GM23338 (cell line): ENCODE measurements around the gene LRFN4. TPM values are rescaled to one million over a fixed set of nuclear protein-coding genes. Genes with fewer than 3 reads are reported as not detected.

Source experiments
- ATAC-seq: fragments of 200-7000 bp; cut with Tn5 transposase; 3 replicates; pipeline ENCODE4 v1.9.1; 2020
- DNase-seq: peaks from one replicate; pipeline ENCODE4 v3.0.0-alpha.2; 2015; ENCODE audit warnings: low spot score
- H2AFZ ChIP-seq: fragments of 200-600 bp; sonication (generic); 2 replicates; pipeline ENCODE4 v1.8.0; 2016; ENCODE audit warnings: antibody characterized with exemption, mild to moderate bottlenecking, moderate library complexity
- H3F3A ChIP-seq: fragments of 200-600 bp; sonication (generic); replicated peaks from 2 replicates; pipeline ENCODE4 v1.8.0; 2017; ENCODE audit warnings: antibody characterized with exemption, mixed run types, low read depth
- H3K27ac ChIP-seq: fragments of 200-600 bp; sonication (generic); 2 replicates; pipeline ENCODE4 v1.6.1; 2016; ENCODE audit warnings: low read depth
- H3K27me3 ChIP-seq: fragments of 200-600 bp; sonication (generic); 2 replicates; pipeline ENCODE4 v1.8.0; 2016; ENCODE audit warnings: mild to moderate bottlenecking, mixed run types, moderate library complexity; ENCODE audit not compliant: insufficient read depth
- H3K36me3 ChIP-seq: fragments of 200-600 bp; sonication (generic); 2 replicates; pipeline ENCODE4 v1.8.0; 2016; ENCODE audit warnings: mild to moderate bottlenecking; ENCODE audit not compliant: insufficient read depth
- H3K4me1 ChIP-seq: fragments of 200-600 bp; sonication (generic); 2 replicates; pipeline ENCODE4 v1.8.0; 2016; ENCODE audit warnings: mild to moderate bottlenecking, moderate library complexity; ENCODE audit not compliant: insufficient read depth
- H3K4me2 ChIP-seq: fragments of 200-600 bp; sonication (generic); 2 replicates; pipeline ENCODE4 v1.7.1; 2017; ENCODE audit warnings: mixed run types
- H3K4me3 ChIP-seq: fragments of 200-600 bp; sonication (generic); 2 replicates; pipeline ENCODE4 v1.6.1; 2016; ENCODE audit warnings: mixed run types
- H3K79me2 ChIP-seq: fragments of 200-600 bp; sonication (generic); replicated peaks from 2 replicates; pipeline ENCODE4 v1.8.0; 2017; ENCODE audit warnings: mild to moderate bottlenecking; ENCODE audit not compliant: insufficient read depth
- H3K9me2 ChIP-seq: fragments of 200-600 bp; sonication (generic); 2 replicates; pipeline ENCODE4 v1.8.0; 2017; ENCODE audit not compliant: insufficient read depth
- H4K20me1 ChIP-seq: fragments of 200-600 bp; sonication (generic); replicated peaks from 2 replicates; pipeline ENCODE4 v1.8.0; 2017; ENCODE audit warnings: mild to moderate bottlenecking; ENCODE audit not compliant: insufficient read depth
- H3K27ac Mint-ChIP-seq: 2 replicates; pipeline ENCODE4 v1.8.0; 2020; ENCODE audit warnings: inconsistent platforms, mild to moderate bottlenecking, moderate library complexity, mixed read lengths
- H3K27me3 Mint-ChIP-seq: 3 replicates; pipeline ENCODE4 v1.8.0; 2022; ENCODE audit warnings: low read depth, mild to moderate bottlenecking, moderate library complexity, mixed read lengths, inconsistent platforms; ENCODE audit not compliant: insufficient read depth, poor library complexity
- H3K36me3 Mint-ChIP-seq: 3 replicates; pipeline ENCODE4 v1.8.0; 2021; ENCODE audit warnings: low read depth, mild to moderate bottlenecking, inconsistent platforms, moderate library complexity, mixed read lengths
- H3K4me1 Mint-ChIP-seq: 3 replicates; pipeline ENCODE4 v1.8.0; 2020; ENCODE audit warnings: mild to moderate bottlenecking, inconsistent platforms, mixed read lengths
- H3K4me3 Mint-ChIP-seq: 3 replicates; pipeline ENCODE4 v1.8.0; 2021; ENCODE audit warnings: moderate library complexity, mild to moderate bottlenecking, inconsistent platforms, mixed read lengths
- H3K9me3 Mint-ChIP-seq: 3 replicates; pipeline ENCODE4 v1.8.0; 2020; ENCODE audit warnings: moderate library complexity, mild to moderate bottlenecking, inconsistent platforms, mixed read lengths
- EZH2 ChIP-seq: fragments of 200-600 bp; sonication (generic); IDR thresholded peaks from one replicate; pipeline ENCODE4 v1.8.0; 2017; ENCODE audit warnings: antibody characterized with exemption, mild to moderate bottlenecking, low read depth; ENCODE audit not compliant: unreplicated experiment
- POLR2AphosphoS5 ChIP-seq: IDR thresholded peaks from 2 replicates; pipeline ENCODE4 v1.6.1; 2016; ENCODE audit warnings: antibody characterized with exemption, low read depth
- ZNF331 ChIP-seq: fragments of 250-450 bp; sonication (Bioruptor Pico); IDR thresholded peaks from 2 replicates; pipeline ENCODE4 v1.5.0; 2020; ENCODE audit warnings: low read depth, mild to moderate bottlenecking, moderate library complexity
- polyA plus RNA-seq: library from polyadenylated mRNA; unstranded; fragments of >200 nt; fragmentation: Nextera tagmentation; extraction: Ambion mirVana; gene quantifications from 2 replicates; pipeline ENCODE4 v1.2.1, GENCODE V29; 2016
- total RNA-seq: library from RNA; depleted of rRNA; stranded (reverse); fragments of >200 nt; shearing (Covaris generic); gene quantifications from 2 replicates; pipeline ENCODE4 v1.2.3, GENCODE V29; 2014
- TF ChIP-seq, protein P1 (sequence below): fragments of 250-450 bp; sonication (Bioruptor Pico); IDR thresholded peaks from 2 replicates; pipeline ENCODE4 v1.5.0; 2020; ENCODE audit warnings: mild to moderate bottlenecking, moderate library complexity
- TF ChIP-seq, protein P2 (sequence below): IDR thresholded peaks from 2 replicates; pipeline ENCODE4 v1.6.1; 2016; ENCODE audit warnings: antibody characterized with exemption

The LRFN4 gene
- total and polyA plus RNA-seq, 2 experiments from 2014 or later: 9.8 to 63.5 TPM

DNA sequence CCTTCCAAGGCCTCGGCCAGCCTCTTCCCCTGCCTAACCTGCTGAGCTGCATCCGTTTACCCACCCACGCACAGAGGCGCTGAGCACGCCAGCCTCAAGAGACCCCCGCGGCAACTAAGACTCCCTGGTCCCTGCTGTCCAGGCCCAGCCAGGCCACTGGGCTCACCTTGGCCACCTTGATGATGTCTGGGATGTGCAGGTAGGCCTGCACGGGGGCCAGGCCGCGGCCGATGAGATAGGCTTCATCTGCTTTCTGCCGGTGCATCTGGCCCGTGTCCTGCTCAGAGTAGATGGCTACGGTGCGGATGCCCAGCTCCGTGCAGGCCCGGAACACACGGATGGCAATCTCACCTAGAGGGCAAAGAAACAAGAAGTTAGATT is 14.6 kb downstream of the LRFN4 start:
- H3K4me2 ChIP-seq: no peak overlapping the region
- no peaks in the 10 kb centered on the region for H3K79me2 ChIP-seq
- H3K27ac ChIP-seq: no peak overlapping the region
- no peaks in the 10 kb centered on the region for H3K9me2 ChIP-seq
- Mint-ChIP-seq H3K27ac (no peak overlapping the region), H3K27me3 (peaks cover 14% of the 10 kb centered on the region), H3K36me3 (peaks cover 3% of the 10 kb centered on the region; the same call in 1 of the 3 replicates), H3K4me1 (peaks cover 15% of the 10 kb centered on the region), H3K4me3 (no peak overlapping the region), H3K9me3 (no peaks in the 10 kb centered on the region; the same call in 2 of the 3 replicates)
- H3K4me3 ChIP-seq: no peak overlapping the region
- TF ChIP-seq, protein P1, sequence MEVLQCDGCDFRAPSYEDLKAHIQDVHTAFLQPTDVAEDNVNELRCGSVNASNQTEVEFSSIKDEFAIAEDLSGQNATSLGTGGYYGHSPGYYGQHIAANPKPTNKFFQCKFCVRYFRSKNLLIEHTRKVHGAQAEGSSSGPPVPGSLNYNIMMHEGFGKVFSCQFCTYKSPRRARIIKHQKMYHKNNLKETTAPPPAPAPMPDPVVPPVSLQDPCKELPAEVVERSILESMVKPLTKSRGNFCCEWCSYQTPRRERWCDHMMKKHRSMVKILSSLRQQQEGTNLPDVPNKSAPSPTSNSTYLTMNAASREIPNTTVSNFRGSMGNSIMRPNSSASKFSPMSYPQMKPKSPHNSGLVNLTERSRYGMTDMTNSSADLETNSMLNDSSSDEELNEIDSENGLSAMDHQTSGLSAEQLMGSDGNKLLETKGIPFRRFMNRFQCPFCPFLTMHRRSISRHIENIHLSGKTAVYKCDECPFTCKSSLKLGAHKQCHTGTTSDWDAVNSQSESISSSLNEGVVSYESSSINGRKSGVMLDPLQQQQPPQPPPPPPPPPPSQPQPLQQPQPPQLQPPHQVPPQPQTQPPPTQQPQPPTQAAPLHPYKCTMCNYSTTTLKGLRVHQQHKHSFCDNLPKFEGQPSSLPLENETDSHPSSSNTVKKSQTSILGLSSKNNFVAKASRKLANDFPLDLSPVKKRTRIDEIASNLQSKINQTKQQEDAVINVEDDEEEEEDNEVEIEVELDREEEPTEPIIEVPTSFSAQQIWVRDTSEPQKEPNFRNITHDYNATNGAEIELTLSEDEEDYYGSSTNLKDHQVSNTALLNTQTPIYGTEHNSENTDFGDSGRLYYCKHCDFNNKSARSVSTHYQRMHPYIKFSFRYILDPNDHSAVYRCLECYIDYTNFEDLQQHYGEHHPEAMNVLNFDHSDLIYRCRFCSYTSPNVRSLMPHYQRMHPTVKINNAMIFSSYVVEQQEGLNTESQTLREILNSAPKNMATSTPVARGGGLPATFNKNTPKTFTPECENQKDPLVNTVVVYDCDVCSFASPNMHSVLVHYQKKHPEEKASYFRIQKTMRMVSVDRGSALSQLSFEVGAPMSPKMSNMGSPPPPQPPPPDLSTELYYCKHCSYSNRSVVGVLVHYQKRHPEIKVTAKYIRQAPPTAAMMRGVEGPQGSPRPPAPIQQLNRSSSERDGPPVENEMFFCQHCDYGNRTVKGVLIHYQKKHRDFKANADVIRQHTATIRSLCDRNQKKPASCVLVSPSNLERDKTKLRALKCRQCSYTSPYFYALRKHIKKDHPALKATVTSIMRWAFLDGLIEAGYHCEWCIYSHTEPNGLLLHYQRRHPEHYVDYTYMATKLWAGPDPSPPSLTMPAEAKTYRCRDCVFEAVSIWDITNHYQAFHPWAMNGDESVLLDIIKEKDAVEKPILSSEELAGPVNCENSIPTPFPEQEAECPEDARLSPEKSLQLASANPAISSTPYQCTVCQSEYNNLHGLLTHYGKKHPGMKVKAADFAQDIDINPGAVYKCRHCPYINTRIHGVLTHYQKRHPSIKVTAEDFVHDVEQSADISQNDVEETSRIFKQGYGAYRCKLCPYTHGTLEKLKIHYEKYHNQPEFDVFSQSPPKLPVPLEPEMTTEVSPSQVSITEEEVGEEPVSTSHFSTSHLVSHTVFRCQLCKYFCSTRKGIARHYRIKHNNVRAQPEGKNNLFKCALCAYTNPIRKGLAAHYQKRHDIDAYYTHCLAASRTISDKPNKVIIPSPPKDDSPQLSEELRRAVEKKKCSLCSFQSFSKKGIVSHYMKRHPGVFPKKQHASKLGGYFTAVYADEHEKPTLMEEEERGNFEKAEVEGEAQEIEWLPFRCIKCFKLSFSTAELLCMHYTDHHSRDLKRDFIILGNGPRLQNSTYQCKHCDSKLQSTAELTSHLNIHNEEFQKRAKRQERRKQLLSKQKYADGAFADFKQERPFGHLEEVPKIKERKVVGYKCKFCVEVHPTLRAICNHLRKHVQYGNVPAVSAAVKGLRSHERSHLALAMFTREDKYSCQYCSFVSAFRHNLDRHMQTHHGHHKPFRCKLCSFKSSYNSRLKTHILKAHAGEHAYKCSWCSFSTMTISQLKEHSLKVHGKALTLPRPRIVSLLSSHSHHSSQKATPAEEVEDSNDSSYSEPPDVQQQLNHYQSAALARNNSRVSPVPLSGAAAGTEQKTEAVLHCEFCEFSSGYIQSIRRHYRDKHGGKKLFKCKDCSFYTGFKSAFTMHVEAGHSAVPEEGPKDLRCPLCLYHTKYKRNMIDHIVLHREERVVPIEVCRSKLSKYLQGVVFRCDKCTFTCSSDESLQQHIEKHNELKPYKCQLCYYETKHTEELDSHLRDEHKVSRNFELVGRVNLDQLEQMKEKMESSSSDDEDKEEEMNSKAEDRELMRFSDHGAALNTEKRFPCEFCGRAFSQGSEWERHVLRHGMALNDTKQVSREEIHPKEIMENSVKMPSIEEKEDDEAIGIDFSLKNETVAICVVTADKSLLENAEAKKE (CRISPR knock-in tag): no peak
- DNase-seq (no peak), ATAC-seq (no peak)
- no peaks in the 10 kb centered on the region for H3F3A ChIP-seq
- no peaks in the 10 kb centered on the region for H3K4me1 ChIP-seq
- no peak overlapping the region for H2AFZ ChIP-seq
- no peaks in the 10 kb centered on the region for H4K20me1 ChIP-seq
- no peaks in the 10 kb centered on the region for H3K36me3 ChIP-seq
- H3K27me3 ChIP-seq: no peaks in the 10 kb centered on the region

DNA sequence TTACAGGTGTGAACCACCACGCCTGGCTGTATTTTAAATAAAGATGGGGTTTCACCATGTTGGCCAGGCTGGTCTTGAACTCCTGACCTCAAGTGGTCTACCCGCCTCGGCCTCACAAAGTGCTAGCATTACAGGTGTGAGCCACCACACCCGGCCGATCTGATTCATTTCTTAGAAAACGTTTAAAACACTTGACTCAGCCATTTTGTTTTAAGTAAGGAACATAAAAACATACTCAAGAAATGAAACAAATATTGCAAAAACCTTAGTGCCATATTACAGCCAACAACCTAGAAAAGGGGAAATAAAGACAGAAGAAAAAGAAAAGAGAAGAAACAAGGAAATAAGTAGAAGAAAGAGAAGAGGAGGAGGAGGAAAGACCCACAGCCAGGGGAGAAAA is 17.4 kb downstream of the LRFN4 start:
- Mint-ChIP-seq H3K9me3 (no peaks in the 10 kb centered on the region), H3K36me3 (no peaks in the 10 kb centered on the region), H3K27me3 (peaks cover 8% of the 10 kb centered on the region), H3K4me3 (no peak overlapping the region), H3K27ac (no peak overlapping the region), H3K4me1 (peaks cover 11% of the 10 kb centered on the region)
- Histone ChIP-seq H3K36me3 (no peaks in the 10 kb centered on the region), H3K4me3 (no peak overlapping the region), H3K79me2 (no peaks in the 10 kb centered on the region), H4K20me1 (no peaks in the 10 kb centered on the region), H3K27me3 (no peaks in the 10 kb centered on the region), H2AFZ (no peak overlapping the region), H3K4me2 (no peak overlapping the region), H3K4me1 (no peaks in the 10 kb centered on the region), H3K27ac (no peak overlapping the region), H3F3A (no peaks in the 10 kb centered on the region), H3K9me2 (no peaks in the 10 kb centered on the region)
- no peak for ATAC-seq
- DNase-seq: no peak
- TF ChIP-seq POLR2AphosphoS5: no peak
- TF ChIP-seq, protein P2, sequence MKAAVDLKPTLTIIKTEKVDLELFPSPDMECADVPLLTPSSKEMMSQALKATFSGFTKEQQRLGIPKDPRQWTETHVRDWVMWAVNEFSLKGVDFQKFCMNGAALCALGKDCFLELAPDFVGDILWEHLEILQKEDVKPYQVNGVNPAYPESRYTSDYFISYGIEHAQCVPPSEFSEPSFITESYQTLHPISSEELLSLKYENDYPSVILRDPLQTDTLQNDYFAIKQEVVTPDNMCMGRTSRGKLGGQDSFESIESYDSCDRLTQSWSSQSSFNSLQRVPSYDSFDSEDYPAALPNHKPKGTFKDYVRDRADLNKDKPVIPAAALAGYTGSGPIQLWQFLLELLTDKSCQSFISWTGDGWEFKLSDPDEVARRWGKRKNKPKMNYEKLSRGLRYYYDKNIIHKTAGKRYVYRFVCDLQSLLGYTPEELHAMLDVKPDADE: no peak
- no peak for TF ChIP-seq ZNF331 (CRISPR knock-in tag)
- no peak for TF ChIP-seq EZH2
- TF ChIP-seq, protein P1 (CRISPR knock-in tag): no peak
